Pancreas (tissue), 10 donors: ENCODE measurements around the gene LSM7. TPM values are rescaled to one million over a fixed set of nuclear protein-coding genes. Genes with fewer than 3 reads are reported as not detected.
A peak's percentile ranks its signal among the peaks of the same experiment; 100 is the strongest.
"Not testable (repeated sequence)": the region's sequence is repeated elsewhere in the genome, so short reads cannot be mapped to it uniquely, and the experiment has no call there.

Source experiments
- ATAC-seq, 4 donors: fragments of 200-7000 bp; cut with Tn5 transposase; one replicate each; pipeline versions ENCODE4 v1.8.0 to v1.9.1; 2020; ENCODE audit warnings: mild to moderate bottlenecking in 4 of 4, moderate library complexity in 4 of 4
- DNase-seq, 6 donors: peaks; one replicate each; pipeline ENCODE4 v3.0.0-alpha.2; 2020
- FAIRE-seq: peaks from 2 replicates; lab custom pipeline; 2012; peaks lifted over from hg19 to GRCh38; lab: Jason Lieb, UNC
- H3K27ac ChIP-seq, 4 donors: fragments of 200-600 bp; sonication (generic); 1 replicate in 3 of 4; 2 replicates in 1 of 4; pipeline versions ENCODE4 v1.5.0 to v1.8.0; 2020
- H3K27me3 ChIP-seq, 4 donors: fragments of 200-600 bp; one replicate each; pipeline ENCODE4 v1.8.0; 2021
- H3K36me3 ChIP-seq, 3 donors: fragments of 200-600 bp; sonication (generic) in 1 of 3; one replicate each; pipeline versions ENCODE4 v1.5.0 to v1.8.0; 2020 to 2021
- H3K4me1 ChIP-seq, 3 donors: fragments of 200-600 bp; one replicate each; pipeline ENCODE4 v1.8.0; 2021
- H3K4me3 ChIP-seq, 4 donors: fragments of 200-600 bp; sonication (generic) in 2 of 4; one replicate each; pipeline versions ENCODE4 v1.5.0 to v1.8.0; 2020 to 2021
- H3K9me3 ChIP-seq, 4 donors: fragments of 200-600 bp; one replicate each; pipeline ENCODE4 v1.8.0; 2021
- CTCF ChIP-seq, 4 donors: fragments of 200-600 bp; sonication (generic) in 3 of 4; IDR thresholded peaks; one replicate each; pipeline versions ENCODE4 v1.5.0 to v1.8.0; 2021; ENCODE audit warnings: antibody characterized with exemption in 4 of 4
- WGBS, 2 donors: extraction: QIAGEN DNeasy Blood & Tissue Kit; methylation state at CpG; one replicate each; pipeline ENCODE4 v1.1.7; 2013; 5-methylcytosine and 5-hydroxymethylcytosine counted together
- intact Hi-C, 3 donors: fragments of 100-400 bp; cut with DNase I; formaldehyde crosslinking; loops; one replicate each; pipeline versions ENCODE4 v1.11.1 to v1.14.2; 2022
- polyA plus RNA-seq, 2 donors: library from polyadenylated mRNA; stranded (reverse); fragments of 200-250 nt; gene quantifications; one replicate each; pipeline ENCODE4 v1.2.3, GENCODE V29; 2013
- total RNA-seq, 6 donors: library from RNA; stranded (reverse); fragmentation: NEBNext Ultra II Directional in 4 of 6; extraction: Animal tissue kit (Norgen Biotek cat#: 25700) in 4 of 6; gene quantifications; one replicate each; pipeline versions ENCODE4 v1.2.1 to v1.2.4, GENCODE V29; 2021 to 2023
- donor health status: healthy with polysubstance abuse.
- donor health status: DM: no; HTN: no; CAD: no; lungs with moderate emphysema.
- donor health status: DM: no; HTN: no; CAD: no.
- donor health status: control.
- donor health status: control.
- donor health status: Bipolar disorder and iron deficiency.
- donor health status: DM: yes; HTN: yes; CAD: no.
- donor health status: DM: no; HTN: no; CAD: no.
- donor health status: DM: no; HTN: no; CAD: no.
- donor health status: DM: yes; HTN: yes; CAD: no.

The LSM7 gene
- total and polyA plus RNA-seq, 8 donors = 18.3 to 170 (median 30.9) TPM

GRCh38 chr19:2351591-2351990 is 23.2 kb upstream of the LSM7 start:
- 95 to 96% methylated on average over 22 to 28 of the region's 28 CpGs for WGBS, 2 donors
- no peak for ATAC-seq
- H3K4me1 ChIP-seq = no peaks in the 10 kb centered on the region
- H3K36me3 ChIP-seq = peaks cover 0 to 17% (median 0%) of the 10 kb centered on the region in 3 donors
- H3K9me3 ChIP-seq = no peaks in the 10 kb centered on the region
- FAIRE-seq = no peak
- TF ChIP-seq CTCF (IDR thresholded peaks at IDR 0.05) = no peak
- no peak overlapping the region for H3K27ac ChIP-seq
- intact Hi-C loops = no loop called here
- H3K4me3 ChIP-seq = no peak overlapping the region
- no peaks in the 10 kb centered on the region for H3K27me3 ChIP-seq
- no peak for DNase-seq

GRCh38 chr19:2350656-2351055 is 22.3 kb upstream of the LSM7 start:
- intact Hi-C loops = no loop called here
- ATAC-seq (no peak), FAIRE-seq (no peak), DNase-seq (no peak)
- 90 to 96% methylated on average over 16 of the region's 16 CpGs for WGBS, 2 donors
- H3K36me3 ChIP-seq = peaks cover 0 to 17% (median 0%) of the 10 kb centered on the region in 3 donors
- no peaks in the 10 kb centered on the region for H3K9me3 ChIP-seq
- H3K4me3 ChIP-seq = no peak overlapping the region
- H3K4me1 ChIP-seq = no peaks in the 10 kb centered on the region
- TF ChIP-seq CTCF (IDR thresholded peaks at IDR 0.05) = no peak
- no peaks in the 10 kb centered on the region for H3K27me3 ChIP-seq
- H3K27ac ChIP-seq = no peak overlapping the region

GRCh38 chr19:2349818-2350217 is 21.4 kb upstream of the LSM7 start:
- WGBS, 2 donors = 93 to 95% methylated on average over 24 of the region's 24 CpGs
- H3K36me3 ChIP-seq = peaks cover 0 to 17% (median 0%) of the 10 kb centered on the region in 3 donors
- DNase-seq, H3K9me3 ChIP-seq, intact Hi-C loops, H3K4me3 ChIP-seq, H3K4me1 ChIP-seq, H3K27me3 ChIP-seq, H3K27ac ChIP-seq, FAIRE-seq, ATAC-seq: not testable (repeated sequence)

- H3K9me3 ChIP-seq = no peaks in the 10 kb centered on the region
- DNase-seq = peak; percentile 49 to 72 (median 62)
- intact Hi-C loops = no loop called here
- FAIRE-seq = no peak
- no peak overlapping the region for H3K27ac ChIP-seq
- no peaks in the 10 kb centered on the region for H3K27me3 ChIP-seq
- TF ChIP-seq CTCF (IDR thresholded peaks at IDR 0.05) = no peak
- H3K4me3 ChIP-seq = no peak overlapping the region
- H3K36me3 ChIP-seq = no peaks in the 10 kb centered on the region
- no peaks in the 10 kb centered on the region for H3K4me1 ChIP-seq
- peak; percentile 48 to 96 (median 73) for ATAC-seq
- WGBS, 2 donors = 58 to 68% methylated on average over 25 of the region's 25 CpGs
Measured at GRCh38 chr19:2345794-2346663, 17.6 kb upstream of the LSM7 start.

GRCh38 chr19:2345076-2345475 is 16.7 kb upstream of the LSM7 start:
- Histone ChIP-seq H3K4me1 (no peaks in the 10 kb centered on the region), H3K27me3 (no peaks in the 10 kb centered on the region), H3K36me3 (peaks cover 0 to 2% (median 0%) of the 10 kb centered on the region in 3 donors), H3K27ac (no peak overlapping the region), H3K9me3 (no peaks in the 10 kb centered on the region), H3K4me3 (no peak overlapping the region)
- 95 to 97% methylated on average over 12 to 17 of the region's 17 CpGs for WGBS, 2 donors
- intact Hi-C loops = no loop called here
- ATAC-seq (no peak), FAIRE-seq (no peak), DNase-seq (peak in 1 of 6 donors; percentile 55)
- TF ChIP-seq CTCF (IDR thresholded peaks at IDR 0.05) = no peak
